Activated B cell treated with CpG ODN at 0.5 μM for 24 hours (primary cell): ENCODE results near the gene MACROD1. TPM values are rescaled to one million over a fixed set of nuclear protein-coding genes. Genes with fewer than 3 reads are reported as not detected.

Experiments used
- ATAC-seq: fragments of 200-7000 bp; cut with Tn5 transposase; one replicate; pipeline ENCODE4 v1.10.0; 2021; ENCODE audit warnings: low read depth, mild to moderate bottlenecking, moderate library complexity
- CTCF ChIA-PET: fragments of 350-600 bp; sonication (Branson Sonifier 250); formaldehyde crosslinking; loops from one replicate; lab custom pipeline; 2021; ENCODE audit warnings: antibody characterized with exemption; lab: Charles Lee
- POLR2A ChIA-PET: fragments of 350-600 bp; sonication (Branson Sonifier 250); formaldehyde crosslinking; loops from one replicate; lab custom pipeline; 2021; ENCODE audit warnings: antibody characterized with exemption; lab: Charles Lee
- DNase-seq: peaks from one replicate; pipeline ENCODE4 v3.0.0; 2022
- H3K27ac Mint-ChIP-seq: one replicate; pipeline ENCODE4 v1.8.0; 2020; ENCODE audit warnings: mixed read lengths
- H3K27me3 Mint-ChIP-seq: one replicate; pipeline ENCODE4 v1.8.0; 2021; ENCODE audit warnings: mixed read lengths
- H3K36me3 Mint-ChIP-seq: one replicate; pipeline ENCODE4 v1.8.0; 2021; ENCODE audit warnings: low read depth, mixed read lengths
- H3K4me1 Mint-ChIP-seq: one replicate; pipeline ENCODE4 v1.8.0; 2021; ENCODE audit warnings: mixed read lengths
- H3K4me3 Mint-ChIP-seq: one replicate; pipeline ENCODE4 v1.8.0; 2020; ENCODE audit warnings: mild to moderate bottlenecking, mixed read lengths
- H3K9me3 Mint-ChIP-seq: one replicate; pipeline ENCODE4 v1.8.0; 2020; ENCODE audit warnings: mixed read lengths
- intact Hi-C: fragments of 100-400 bp; cut with micrococcal nuclease; formaldehyde crosslinking; loops from one replicate; pipeline ENCODE4 v1.15.1; 2024
- total RNA-seq: library from RNA; stranded (reverse); gene quantifications from 2 replicates; pipeline ENCODE4 v1.2.3, GENCODE V29; 2022
- TF ChIP-seq, protein P1 (sequence below): fragments of 200-600 bp; IDR thresholded peaks from one replicate; pipeline ENCODE4 v1.8.0; 2022; ENCODE audit warnings: antibody characterized with exemption, mild to moderate bottlenecking

The MACROD1 gene
- total RNA-seq, 1 donor from 2014 or later, result 4.5 TPM

DNA sequence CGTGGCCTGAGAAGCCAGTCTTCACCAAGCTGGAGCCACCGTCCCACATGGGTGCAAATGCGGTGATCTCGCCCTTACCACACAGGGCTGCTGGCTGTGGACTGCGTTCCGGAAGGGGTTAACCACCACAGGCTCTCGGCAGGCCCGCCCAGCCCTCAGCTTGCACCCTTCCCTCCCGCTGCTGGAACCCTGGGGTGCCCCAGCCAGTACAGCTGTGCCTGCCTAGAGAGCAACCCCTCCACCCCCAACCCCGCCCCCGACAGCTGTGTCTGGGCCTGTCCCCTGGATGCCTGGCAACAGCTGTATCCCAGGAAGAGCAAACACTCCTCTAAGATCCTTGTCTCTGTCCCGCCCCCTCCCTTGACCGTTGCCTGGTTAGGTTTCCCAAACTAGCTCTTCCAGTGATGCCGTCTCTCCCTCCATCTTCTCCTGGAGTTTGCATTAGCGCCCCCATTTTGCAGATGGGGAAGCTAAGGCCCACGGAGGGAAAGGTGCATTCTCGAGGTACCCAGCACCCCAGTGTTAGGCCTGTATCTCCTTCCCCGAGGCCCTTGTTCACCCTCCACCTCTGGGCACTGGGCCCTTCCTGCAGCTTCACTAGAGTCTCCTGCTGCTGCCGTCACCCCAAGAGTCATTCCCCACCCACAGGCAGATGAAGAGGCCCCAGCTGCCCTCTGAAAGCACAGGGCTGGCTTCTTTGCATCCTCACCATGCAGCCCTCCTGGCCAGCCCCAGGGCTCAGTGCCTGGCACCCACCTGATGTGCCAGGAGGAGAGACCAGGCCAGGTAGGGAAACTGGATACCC is 204.1 kb downstream of the MACROD1 start:
- Mint-ChIP-seq H3K9me3 (no peaks in the 10 kb centered on the region), H3K4me3 (no peak overlapping the region), H3K27me3 (peaks cover 3% of the 10 kb centered on the region), H3K36me3 (no peaks in the 10 kb centered on the region), H3K4me1 (no peaks in the 10 kb centered on the region), H3K27ac (no peak overlapping the region)
- CTCF ChIA-PET, result interaction anchor here (1.4 kb wide), 1 partner anchor 16 kb away, joined by 3 read pairs; no protein-coding TSS in a partner anchor
- intact Hi-C loops, result no loop called here
- TF ChIP-seq, protein P1, sequence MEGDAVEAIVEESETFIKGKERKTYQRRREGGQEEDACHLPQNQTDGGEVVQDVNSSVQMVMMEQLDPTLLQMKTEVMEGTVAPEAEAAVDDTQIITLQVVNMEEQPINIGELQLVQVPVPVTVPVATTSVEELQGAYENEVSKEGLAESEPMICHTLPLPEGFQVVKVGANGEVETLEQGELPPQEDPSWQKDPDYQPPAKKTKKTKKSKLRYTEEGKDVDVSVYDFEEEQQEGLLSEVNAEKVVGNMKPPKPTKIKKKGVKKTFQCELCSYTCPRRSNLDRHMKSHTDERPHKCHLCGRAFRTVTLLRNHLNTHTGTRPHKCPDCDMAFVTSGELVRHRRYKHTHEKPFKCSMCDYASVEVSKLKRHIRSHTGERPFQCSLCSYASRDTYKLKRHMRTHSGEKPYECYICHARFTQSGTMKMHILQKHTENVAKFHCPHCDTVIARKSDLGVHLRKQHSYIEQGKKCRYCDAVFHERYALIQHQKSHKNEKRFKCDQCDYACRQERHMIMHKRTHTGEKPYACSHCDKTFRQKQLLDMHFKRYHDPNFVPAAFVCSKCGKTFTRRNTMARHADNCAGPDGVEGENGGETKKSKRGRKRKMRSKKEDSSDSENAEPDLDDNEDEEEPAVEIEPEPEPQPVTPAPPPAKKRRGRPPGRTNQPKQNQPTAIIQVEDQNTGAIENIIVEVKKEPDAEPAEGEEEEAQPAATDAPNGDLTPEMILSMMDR, result no peak
- ATAC-seq (no peak), DNase-seq (no peak)
- POLR2A ChIA-PET, result interaction anchor here (0.6 kb wide), 1 partner anchor 14 kb away, joined by 3 read pairs; no protein-coding TSS in a partner anchor

DNA sequence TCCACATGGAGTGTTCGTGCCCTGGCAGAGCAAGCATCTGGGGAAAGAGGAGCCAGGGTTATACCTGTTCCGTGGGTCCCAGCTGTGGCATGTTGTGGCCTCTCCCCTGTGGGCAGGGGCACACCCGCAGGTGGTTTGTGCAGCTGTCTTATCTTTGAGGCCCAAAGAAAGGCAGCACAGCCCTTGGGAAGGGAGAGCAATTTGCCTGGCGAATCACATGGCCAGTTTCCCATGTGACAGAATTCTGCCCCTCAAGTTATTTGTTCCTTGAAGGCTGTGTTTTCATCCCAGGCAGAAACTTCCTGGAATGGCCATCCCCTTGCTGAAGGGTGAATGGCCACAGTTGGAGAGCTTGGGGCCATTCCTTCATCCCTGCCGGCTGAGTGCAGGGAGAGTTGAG is 207.9 kb downstream of the MACROD1 start:
- no peaks in the 10 kb centered on the region for H3K9me3 Mint-ChIP-seq
- intact Hi-C loops, result no loop called here
- CTCF ChIA-PET, result no interaction called here
- DNase-seq (no peak), ATAC-seq (no peak)
- POLR2A ChIA-PET, result no interaction called here
- H3K36me3 Mint-ChIP-seq, result peaks cover 34% of the 10 kb centered on the region
- H3K4me1 Mint-ChIP-seq, result no peaks in the 10 kb centered on the region
- no peaks in the 10 kb centered on the region for H3K27me3 Mint-ChIP-seq
- no peak overlapping the region for H3K4me3 Mint-ChIP-seq
- H3K27ac Mint-ChIP-seq, result no peak overlapping the region
- TF ChIP-seq, protein P1, result no peak

DNA sequence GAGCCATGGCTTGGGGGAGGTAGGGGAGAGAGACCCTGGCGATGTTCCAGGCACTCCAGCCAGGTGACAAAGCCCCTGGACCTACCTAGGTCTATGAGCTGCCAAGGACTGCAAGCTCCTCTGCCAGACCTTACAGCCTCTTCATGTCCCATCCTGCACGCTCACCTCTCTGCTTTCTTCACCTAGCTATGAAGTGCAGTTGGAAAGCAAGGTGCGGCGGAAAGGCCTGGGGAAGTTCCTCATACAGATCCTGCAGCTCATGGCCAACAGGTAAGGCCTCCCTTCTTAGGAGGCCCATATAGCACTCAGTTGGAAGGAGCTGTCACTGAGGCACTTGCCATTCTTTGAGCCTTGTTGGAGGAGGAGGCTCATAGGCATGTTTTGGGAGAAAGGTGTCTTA is 213.3 kb downstream of the MACROD1 start:
- Mint-ChIP-seq H3K9me3 (no peaks in the 10 kb centered on the region), H3K27me3 (no peaks in the 10 kb centered on the region), H3K4me3 (no peak overlapping the region), H3K4me1 (peaks cover 11% of the 10 kb centered on the region), H3K36me3 (peaks cover 65% of the 10 kb centered on the region), H3K27ac (no peak overlapping the region)
- no peak for ATAC-seq
- DNase-seq, result no peak
- intact Hi-C loops, result no loop called here
- CTCF ChIA-PET, result no interaction called here
- TF ChIP-seq, protein P1, result no peak
- POLR2A ChIA-PET, result interaction anchor here (0.7 kb wide), 1 partner anchor 13 kb away, joined by 3 read pairs; the partner anchor contains the start of gene NAA40

DNA sequence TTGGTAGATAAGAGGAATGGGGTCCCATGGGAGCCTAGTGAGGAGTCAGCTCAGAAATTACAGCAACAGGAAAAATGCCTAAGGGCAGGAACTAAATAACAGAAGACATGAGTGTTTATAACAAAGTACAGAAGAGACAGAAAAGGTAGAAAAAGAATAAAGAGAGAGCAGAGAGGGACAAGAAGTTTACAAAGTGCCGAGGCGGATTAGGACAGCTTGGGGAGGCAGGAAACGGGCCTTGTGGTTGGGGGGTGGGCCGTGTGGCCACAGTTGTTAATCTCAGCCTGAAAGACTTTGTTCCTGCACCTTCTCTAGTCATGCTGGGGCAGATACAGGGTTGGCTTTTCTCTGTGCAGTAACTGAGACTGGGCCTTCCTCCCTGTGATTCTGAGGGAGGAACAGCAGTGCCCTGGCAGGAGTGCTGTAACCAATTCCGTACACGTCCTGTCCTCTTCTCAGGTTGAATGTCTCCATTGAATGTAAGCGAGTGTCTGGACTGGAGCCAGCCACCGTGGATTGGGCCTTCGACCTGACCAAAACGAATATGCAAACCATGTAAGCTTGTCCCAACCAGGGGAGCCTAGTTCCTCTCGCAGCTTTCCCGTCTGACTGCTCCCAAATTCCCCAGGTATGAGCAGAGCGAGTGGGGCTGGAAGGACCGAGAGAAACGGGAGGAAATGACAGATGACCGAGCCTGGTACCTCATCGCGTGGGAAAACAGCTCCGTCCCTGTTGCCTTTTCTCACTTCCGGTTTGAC is 214.0 kb downstream of the MACROD1 start:
- ATAC-seq, result no peak
- H3K27me3 Mint-ChIP-seq, result no peaks in the 10 kb centered on the region
- ChIA-PET CTCF (interaction anchor here (1.1 kb wide), 1 partner anchor 213 kb away, joined by 3 read pairs; no protein-coding TSS in a partner anchor), POLR2A (interaction anchor here (0.7 kb wide), 1 partner anchor 13 kb away, joined by 3 read pairs; the partner anchor contains the start of gene NAA40)
- H3K36me3 Mint-ChIP-seq, result peaks cover 69% of the 10 kb centered on the region
- no peak overlapping the region for H3K4me3 Mint-ChIP-seq
- no peaks in the 10 kb centered on the region for H3K9me3 Mint-ChIP-seq
- H3K4me1 Mint-ChIP-seq, result peaks cover 11% of the 10 kb centered on the region
- intact Hi-C loops, result no loop called here
- DNase-seq, result no peak
- H3K27ac Mint-ChIP-seq, result peak overlapping the region; percentile 57
- TF ChIP-seq, protein P1, result no peak

Other genes starting within 250 kb of the MACROD1 start
- gene RCOR2, start 248.9 kb downstream of the MACROD1 start, total RNA-seq, result not detected in 2 replicates
- 28.0 and 28.6 TPM in 2 replicates for gene NAA40, start 227.1 kb downstream of the MACROD1 start, total RNA-seq
- 182 and 217 TPM in 2 replicates for gene COX8A, start 191.5 kb downstream of the MACROD1 start, total RNA-seq
- 87.4 and 92.5 TPM in 2 replicates for gene OTUB1, start 179.7 kb downstream of the MACROD1 start, total RNA-seq
- not detected in 2 replicates for gene FLRT1, start 130.2 kb downstream of the MACROD1 start, total RNA-seq
- gene STIP1, start 20.1 kb upstream of the MACROD1 start, total RNA-seq, result 155 and 159 TPM in 2 replicates
- gene FERMT3, start 40.6 kb upstream of the MACROD1 start, total RNA-seq, result 154 and 169 TPM in 2 replicates
- gene TRPT1, start 60.1 kb upstream of the MACROD1 start, total RNA-seq, result 50.6 and 51.3 TPM in 2 replicates
- 81.0 and 95.3 TPM in 2 replicates for gene NUDT22, start 60.2 kb upstream of the MACROD1 start, total RNA-seq
- 47.5 and 53.3 TPM in 2 replicates for gene DNAJC4, start 64.4 kb upstream of the MACROD1 start, total RNA-seq
- gene VEGFB, start 68.5 kb upstream of the MACROD1 start, total RNA-seq, result 86.7 and 97.4 TPM in 2 replicates
- 31.4 and 39.4 TPM in 2 replicates for gene FKBP2, start 75.0 kb upstream of the MACROD1 start, total RNA-seq
- gene PPP1R14B, start 80.8 kb upstream of the MACROD1 start, total RNA-seq, result 112 and 127 TPM in 2 replicates
- 7.9 and 8.1 TPM in 2 replicates for gene PLCB3, start 85.4 kb upstream of the MACROD1 start, total RNA-seq
- gene BAD, start 118.6 kb upstream of the MACROD1 start, total RNA-seq, result 21.7 and 26.6 TPM in 2 replicates
- gene GPR137, start 119.7 kb upstream of the MACROD1 start, total RNA-seq, result 48.6 and 53.1 TPM in 2 replicates
- 0.24 and 0.44 TPM in 2 replicates for gene KCNK4, start 125.2 kb upstream of the MACROD1 start, total RNA-seq
- gene CATSPERZ, start 134.2 kb upstream of the MACROD1 start, total RNA-seq, result not detected in 2 replicates
- 44.8 and 48.3 TPM in 2 replicates for gene ESRRA, start 139.4 kb upstream of the MACROD1 start, total RNA-seq
- gene TRMT112, start 151.4 kb upstream of the MACROD1 start, total RNA-seq, result 156 and 175 TPM in 2 replicates
- gene PRDX5, start 152.0 kb upstream of the MACROD1 start, total RNA-seq, result 73.6 and 85.8 TPM in 2 replicates
- gene CCDC88B, start 174.1 kb upstream of the MACROD1 start, total RNA-seq, result 180 and 201 TPM in 2 replicates
- 18.0 and 22.6 TPM in 2 replicates for gene RPS6KA4, start 193.0 kb upstream of the MACROD1 start, total RNA-seq